Stimulated activated CD4-positive, alpha-beta T cell treated with anti-CD3 and anti-CD28 coated beads, TNF-alpha, amount 100 ng/mL, for 24 hours (primary cell): ENCODE measurements around the gene SMIM9.
A peak's percentile ranks its signal among the peaks of the same experiment; 100 is the strongest.

Source experiments
- DNase-seq, 3 experiments: peaks; one replicate each; pipeline ENCODE4 v3.0.0-alpha.2; 2020; ENCODE audit warnings: low read depth in 3 of 3

The SMIM9 gene

DNA sequence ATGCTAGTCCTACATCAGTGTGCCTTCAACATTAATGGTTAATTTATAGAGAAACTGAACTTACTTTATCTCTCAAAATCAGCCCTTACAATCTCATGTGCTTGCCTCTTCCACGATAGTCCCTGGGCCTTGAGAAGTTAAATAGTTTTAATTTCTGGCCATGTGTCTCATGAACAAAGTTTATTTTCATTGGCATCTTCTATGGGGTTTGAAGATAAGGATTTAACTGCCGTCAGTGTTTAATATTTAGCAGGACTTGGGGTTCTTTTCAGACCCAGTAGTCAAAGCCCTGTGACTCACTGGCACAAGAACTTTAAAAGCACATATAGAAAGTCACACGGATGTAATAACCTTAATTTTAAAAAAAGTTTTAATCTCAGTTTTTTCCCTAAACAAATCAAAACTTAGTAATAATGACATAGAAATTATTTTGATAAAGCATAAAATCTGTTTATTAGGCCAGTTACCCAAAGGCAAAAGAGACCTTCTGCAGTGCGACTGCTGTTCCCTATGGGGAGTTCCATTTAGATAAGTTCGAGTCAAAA, 19.1 kb downstream of the SMIM9 start:
- DNase-seq = no peak

DNA sequence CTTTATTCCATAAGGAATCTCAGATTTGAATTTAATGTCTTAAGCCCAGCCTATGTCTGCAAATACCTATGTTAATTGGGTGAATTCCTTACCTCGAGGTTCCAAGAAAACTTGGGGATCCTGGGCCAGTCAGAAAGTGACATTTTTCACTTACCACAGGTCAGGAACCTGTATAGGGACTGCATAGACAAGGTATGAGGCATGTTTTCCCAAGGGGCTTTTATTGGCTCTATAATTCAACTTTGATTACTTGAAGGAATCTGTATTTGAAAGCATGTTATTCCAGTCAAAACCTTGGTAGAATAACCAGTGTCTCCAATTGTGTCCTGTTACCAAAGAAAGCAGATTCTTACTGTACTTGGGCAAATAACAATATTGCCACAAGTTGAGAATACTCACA, 20.7 kb downstream of the SMIM9 start:
- DNase-seq = no peak

DNA sequence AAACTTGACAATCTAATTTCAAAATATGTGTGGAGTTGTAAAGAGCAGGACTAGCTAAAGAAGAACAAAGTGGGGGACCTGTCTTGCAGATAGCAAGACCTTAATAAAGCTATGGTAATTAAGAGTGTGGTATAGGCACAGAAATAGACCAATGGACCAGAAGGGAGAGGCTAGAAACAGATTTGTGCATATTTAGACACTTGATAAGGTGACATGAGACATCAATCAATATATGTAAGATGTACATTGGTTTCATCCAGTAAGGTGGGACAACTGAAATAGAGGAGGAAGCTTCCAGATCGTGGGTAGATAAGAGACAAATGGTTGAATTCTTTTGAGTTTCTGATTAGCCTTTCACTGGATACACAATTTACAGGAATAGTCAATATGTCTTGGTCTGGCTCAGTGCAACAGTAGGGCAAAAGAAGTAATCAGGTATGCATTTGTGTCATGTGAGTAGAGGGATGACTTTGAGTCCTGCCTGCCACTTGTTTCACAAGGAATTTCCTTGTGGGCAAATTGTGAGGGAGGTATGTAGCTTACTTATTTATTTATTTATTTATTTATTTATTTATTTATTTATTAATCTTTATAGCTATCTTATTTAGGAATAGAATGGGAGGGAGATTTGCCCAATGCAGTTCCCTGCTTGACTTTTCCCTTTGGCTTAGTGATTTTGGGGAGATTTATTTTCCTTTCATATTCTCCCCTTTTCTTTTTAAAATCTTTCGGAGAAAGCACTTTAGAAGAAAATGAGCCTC, 21.9 kb downstream of the SMIM9 start:
- DNase-seq = no peak

DNA sequence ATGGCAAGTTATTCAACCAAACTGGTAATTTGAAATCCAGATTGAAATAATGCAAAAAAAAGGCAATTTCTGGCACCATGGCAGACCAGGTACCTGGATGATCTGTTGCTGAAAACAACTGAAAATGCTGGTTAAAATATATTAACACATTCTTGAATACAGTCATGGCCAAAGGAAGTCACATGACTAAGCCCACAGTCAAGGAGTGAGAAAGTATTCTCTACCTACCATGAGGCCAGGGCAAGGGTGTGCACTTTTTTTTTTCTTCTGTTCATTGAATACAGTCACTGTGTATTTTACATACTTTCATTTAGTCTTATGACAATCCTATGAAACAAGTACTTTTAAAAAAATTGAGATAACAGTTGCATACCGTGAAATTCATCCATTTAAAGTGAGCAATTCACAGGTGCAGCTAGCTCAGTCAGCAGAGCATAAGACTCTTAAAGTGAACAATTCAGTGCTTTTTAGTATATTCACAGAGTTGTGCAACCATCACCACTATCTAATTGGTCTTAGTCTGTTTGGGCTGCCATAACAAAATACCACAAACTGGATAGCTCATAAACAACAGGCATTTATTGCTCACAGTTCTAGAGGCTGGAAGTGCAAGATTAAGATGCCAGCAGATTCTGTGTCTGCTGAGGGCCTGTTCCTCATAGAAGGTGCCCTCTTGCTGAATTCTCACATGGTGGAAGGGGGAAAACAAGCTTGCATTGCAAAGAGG, 24.4 kb downstream of the SMIM9 start:
- no peak for DNase-seq

DNA sequence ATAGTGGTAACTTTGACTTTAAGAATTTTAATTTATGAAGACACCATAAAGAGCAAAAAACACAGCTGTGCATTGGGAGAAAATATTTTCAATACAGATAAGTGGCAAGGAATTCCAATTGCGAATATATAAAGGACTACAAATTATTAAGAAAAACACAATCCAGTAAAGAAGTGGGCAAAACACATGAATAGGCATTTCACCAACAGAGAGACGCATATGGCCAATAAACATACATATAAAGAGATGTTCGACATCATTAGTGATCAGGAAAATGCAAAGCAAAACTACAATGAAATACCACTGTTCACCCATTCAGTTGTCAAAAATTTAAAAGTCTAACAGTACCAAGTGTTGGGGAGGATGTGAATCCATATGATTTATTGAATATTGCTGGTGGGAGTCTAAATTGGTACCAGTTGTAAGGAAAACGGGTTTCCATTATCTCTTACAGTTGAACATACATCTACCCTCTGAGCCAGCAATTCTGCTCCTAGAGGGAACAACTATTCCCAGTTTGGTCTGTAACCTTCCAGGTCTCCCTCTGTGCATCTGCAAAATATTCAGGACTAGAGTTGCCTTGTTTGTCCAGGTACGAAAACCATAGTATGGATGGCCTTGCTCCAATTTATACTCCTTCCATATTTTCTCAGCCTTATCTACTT, 27.5 kb downstream of the SMIM9 start:
- no peak for DNase-seq

DNA sequence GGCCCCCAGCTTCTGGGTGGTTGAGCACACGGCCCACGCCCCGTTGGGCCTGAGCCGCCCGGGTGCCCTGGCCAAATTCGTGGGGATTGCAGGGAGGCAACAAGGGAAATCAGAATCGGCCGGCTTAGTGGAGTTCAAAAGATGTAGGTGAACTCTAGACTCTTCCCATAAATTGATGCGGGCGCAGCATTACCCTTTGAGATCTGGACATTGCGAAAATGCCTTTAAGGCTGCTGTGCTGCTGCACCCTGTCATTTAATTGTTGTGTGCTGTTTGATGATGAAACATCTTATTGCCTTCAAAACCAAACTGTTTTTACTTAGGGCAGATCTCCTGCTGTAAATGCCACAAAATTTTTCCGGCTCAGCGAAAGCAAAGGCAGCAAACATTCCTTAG, 28.8 kb downstream of the SMIM9 start:
- no peak for DNase-seq

DNA sequence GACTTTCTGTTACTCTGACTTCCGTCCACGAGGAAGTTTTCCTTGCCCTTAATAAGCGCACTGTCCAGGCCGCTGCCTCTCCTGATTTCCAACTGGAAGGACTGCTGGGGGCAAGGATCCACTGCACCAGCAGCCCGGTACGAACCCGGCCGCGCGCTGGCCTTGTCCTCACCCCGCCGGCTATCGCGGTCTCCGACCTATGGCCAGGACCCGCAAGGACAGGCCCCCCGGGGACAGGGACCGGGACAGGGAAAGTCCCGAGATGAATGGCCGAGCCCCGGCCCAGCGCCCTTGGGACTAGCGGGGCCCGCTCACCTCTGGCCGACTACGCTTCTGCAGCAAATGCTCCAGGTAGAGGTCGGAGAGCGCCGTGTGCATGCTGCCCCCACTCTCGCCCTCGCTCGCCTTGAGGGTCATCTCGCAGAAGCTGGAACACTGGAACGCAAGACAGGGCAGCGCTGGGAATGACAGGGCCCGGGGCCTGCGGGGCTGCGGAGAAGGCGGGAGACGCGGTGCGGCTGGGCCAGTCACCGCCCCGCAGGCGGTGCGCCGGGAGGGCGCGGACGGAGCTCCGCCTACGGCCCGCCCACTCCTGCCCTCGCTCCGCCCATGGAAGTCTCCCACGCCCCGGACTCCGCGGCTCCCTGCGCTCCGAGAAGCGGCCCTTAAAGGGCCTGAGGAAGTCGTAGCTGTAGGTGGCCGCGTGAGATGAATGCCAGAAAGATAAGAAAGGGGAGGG, 29.3 kb downstream of the SMIM9 start, which contains the start of gene MPP1:
MPP1 (minus strand) TSS at position 529 of the 739 bp plus-strand sequence; CDS start at position 417, 112 bp downstream.
- DNase-seq = peak; percentile 27 to 74 (median 56)

DNA sequence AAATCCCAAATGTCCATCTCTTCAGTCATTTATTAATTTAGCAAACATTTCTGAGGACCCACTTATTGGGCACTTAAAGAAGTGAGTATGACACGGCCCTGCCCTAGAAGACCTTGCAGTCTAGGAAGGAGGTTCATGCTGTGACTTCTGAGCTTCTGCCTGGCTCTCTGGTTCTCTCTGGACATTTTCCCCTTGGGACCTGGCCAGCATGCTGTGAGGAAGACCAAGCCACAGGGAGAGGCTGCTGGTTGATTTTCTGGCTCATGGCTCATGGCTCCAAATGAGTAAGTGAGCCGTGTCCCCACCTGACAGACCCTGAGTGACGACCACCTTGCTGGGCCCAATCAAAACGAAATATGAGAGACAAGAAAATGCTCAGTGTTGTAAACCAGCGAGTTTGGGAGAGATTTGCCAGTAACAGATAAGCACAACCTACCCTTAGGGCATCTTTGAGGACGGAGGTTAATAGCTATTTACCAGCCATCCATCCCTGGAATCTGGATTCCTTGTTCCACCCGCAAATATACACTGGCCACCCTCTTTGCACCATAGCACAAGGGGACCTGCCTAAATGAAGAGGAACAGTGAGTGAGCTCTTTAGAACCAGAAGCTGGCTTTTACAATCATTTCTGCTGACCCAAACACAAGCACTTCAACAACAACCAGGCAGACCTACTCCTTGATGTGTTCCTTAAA, 30.1 kb downstream of the SMIM9 start:
- DNase-seq = no peak

DNA sequence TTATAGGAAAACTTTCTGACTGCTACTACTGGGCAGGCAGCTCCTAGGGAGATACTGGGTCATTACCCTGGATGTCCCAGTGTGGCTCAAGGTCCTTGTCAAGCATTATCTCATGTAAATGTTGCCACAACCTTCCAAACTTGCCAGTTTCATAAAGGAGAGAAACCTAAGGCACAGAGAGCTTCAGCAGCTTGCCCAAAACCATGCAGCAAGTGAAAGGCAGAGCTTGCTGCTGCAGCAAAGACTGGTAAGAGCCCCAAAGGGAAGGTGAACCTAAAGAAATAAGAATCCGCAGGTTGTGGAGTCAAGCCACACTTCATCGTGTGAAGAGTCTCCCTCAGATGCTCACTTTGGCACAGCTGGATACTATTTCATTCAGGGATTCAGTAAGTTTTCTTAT, 31.5 kb downstream of the SMIM9 start:
- no peak for DNase-seq

DNA sequence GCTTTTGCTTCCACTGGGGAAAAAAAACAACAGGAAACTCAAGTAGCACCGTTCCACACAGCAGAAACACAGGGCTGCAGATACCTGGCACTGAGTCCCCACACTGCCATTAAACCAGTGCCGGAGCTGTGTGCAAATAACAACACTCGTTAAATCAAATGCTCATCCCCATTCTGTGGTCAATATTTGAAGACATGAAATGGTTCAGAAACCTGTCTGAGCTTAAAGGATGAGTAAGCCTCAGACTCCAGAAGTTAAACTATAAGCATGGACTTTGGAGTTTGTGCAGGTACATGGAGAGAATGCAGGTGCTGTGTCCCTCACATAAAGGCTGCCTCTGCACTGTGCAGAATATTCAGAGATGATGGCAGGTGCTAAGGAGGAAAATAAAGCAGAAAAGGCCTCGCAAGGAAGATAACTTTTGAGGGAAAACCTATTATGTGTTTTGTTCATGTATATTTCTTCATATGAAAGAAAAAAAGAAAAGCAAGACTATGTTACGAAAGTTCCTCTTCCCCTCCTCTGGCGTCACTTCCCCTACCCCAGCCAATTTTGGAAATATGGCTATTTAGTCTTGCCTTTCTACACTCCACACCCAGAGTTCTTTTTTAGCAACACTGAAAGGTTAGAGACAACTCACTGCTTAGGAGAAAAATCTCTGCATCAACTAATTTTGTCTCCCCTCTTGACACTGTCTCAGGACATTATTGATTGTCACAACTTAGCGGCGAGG, 33.8 kb downstream of the SMIM9 start:
- DNase-seq = no peak

DNA sequence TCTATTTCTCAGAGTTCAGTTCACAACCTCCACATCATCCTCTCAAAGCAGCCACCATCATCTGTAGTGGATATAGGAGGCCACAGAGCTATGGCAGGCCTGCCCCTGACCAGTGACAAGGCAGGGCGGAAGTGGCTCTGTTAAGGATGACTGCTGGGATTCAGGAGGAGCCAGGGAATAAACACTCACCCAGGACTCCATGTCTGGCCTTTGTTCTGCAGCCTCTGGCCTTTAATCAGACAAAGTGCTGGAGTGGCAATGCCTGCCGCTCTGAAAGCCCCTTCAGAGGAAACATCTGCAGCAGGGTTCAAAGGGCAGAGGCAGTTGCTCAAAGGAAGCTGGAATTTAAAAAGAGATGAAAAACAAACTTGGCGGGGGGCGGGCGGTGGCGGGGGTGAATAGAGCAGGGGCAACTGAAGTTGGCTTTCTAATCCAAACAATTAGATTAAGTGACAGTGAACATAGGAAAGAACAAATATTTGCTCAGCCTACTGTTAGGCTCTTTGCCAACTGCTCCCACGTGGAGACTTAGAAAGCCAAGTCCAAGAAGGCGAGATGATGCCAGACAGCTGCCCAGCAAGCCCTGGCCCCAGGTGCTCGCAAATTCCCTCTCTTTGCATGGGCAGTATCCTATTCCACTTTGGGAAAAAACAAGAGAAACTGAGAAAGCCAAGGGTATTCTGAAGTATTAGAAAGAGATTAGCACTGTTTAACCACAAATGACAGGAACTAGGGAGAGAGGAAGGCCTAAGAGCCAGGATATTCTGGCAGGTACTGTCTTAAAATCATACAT, 34.7 kb downstream of the SMIM9 start:
- no peak for DNase-seq

DNA sequence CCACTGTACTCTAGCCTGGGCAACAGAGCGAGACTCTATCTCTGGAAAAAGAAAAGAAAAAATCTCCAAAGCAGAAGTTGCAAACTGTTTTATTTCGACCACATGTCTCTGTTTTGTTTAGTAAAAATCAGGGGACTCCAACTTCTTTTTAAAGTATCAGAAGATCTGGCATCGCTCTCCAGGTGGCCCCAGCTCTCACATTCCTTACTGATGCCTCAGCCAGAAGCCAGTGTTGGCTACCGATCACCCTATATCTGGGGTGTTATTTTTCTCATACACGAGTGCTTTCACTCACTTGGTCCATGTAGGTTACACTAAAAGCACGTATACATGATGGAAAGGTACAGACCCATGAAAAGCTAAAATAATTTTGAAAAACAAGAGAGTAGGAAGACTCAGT, 37.5 kb downstream of the SMIM9 start:
- DNase-seq = no peak

DNA sequence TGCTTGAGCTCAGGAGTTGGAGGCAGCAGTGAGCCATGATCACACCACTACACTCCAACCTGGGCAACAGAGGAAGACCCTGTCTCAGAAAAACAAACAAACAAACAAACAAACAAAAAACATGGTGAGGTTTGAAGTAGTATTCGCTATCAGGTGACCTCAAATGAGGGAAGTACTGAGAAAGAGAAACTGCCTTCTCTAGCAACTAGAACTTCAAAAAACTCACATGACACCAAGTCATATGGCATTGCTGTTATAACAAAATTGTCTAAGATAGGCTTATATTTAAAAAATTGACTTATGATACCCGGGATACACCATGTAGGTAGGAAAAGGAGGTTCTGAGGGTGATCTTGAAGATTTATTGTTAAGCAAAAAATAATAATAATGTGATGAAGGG, 39.4 kb downstream of the SMIM9 start:
- no peak for DNase-seq

DNA sequence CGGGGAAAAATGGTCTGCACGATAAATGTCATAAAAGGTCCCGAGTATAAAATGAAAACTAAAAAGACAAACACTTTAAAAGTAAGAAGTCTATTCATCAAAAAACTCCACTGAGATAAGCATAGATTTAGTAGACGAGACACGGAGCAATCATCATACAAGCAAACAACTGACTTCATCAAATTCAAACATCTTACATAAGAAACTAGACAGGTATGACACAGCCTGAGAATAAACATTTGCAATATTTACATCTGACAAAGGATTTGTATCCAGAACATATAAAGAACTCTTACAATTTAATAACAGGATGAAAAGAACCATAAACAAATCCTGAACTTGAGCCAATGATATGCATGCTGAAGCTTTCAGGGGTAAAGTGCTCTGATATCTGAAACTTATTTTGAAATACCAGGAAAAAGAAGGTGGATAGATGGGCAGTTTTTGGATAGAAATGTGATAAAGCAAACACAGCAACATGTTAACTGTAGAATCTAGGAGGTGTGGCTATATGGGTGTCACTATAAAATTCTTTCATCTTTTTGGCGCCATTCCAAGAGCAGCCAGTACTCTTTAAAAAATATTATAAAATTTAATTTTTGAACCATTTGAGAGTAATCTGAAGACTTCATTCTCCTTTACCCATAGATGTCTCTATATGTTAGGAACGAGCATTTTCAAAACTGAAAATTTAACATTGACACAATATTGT, 41.2 kb downstream of the SMIM9 start:
- no peak for DNase-seq

DNA sequence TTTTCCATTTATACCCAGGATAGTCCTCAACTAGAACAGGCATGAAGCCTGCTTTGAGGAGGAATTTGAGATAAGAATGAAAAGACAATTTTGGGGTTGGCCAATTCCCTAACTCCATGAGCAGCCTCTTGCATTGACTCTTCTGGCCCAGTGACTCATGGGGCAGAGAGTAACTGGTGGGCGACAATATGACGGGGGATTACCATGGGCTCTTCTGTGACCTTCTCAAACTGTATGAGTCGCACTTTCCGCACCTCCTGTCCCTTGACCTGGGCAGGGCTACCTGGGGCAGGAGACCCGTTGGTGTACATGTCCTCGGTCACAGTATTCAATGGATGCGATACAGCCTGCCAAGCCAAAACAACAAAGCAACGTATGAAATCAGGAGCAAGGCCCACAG, 42.5 kb downstream of the SMIM9 start:
- no peak for DNase-seq

DNA sequence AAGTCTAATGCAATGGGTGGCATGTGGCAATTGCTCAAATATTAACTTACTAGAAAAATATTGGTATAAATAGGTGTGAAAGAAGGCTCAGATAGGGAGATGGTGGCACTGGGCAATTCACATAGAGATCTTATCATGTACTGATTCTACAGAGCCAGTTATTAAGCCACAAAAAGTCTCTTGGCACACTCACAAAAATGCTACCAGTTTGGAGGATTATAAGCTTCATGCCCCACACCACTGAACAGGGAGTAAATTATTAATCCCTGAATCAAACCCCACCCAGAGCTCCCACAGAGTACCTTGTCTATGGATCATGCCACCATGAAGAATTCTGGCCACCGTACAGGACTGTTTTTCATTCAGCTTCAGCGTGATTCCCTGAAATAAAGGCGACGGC, 43.0 kb downstream of the SMIM9 start:
- no peak for DNase-seq

DNA sequence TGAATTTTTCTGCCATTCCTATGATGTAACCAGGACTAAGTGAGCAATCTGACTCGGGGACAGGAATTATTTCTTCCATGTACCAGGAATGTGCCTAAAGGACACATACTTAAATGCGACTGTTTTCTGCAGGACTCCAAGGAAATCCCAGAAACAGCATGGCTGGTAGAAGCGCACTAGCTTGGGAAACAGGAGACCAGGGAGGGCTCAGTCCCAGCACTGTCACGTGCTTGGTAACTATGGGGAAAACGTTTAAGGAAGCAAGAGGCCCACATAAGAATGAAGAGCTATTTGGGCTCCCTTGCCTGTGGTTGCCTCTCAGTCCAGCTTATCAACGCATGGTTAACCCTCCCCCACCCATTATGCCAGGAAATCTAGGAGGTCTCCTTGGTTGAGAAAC, 48.7 kb downstream of the SMIM9 start:
- DNase-seq = no peak

DNA sequence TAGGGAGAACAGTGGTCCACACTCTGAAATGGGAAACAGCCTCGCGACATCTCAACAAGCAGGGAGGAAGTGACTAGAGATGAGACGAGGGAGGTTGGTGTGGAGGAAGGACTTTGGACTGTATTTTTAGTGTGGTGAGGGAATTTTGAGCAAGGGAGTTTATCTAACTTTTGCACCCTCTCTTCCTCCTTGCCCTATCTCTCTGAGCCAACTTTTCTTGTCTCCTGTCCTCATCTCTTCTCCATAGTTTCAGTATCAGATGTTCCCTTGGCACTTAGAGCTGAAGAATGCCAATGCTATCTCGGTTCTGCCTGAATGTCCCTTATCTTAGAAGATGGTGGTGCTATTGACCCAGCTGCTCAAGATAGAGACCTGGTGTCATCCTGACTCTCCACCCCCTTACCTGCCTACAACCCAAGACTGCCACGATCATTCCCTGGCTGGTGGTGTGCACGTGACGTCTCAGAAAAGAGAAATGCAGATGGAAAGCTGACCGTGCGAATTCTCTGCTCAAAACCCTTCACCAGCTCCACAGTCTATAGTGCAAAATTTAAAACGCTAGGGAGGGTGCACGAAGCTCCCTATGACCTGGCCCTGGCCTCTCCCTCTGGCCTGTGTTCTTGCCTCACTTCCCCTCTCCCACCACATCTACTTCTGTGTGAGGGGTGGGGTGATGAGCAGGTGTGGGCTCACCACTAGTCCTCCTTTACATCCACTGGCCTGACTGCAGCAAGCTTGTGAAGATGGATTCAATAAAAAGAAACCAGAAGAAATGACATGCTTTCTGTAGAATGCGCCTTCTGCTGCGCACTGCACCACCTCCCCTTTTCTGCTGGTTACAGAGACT, 50.1 kb downstream of the SMIM9 start:
- no peak for DNase-seq
